PC-9 (cell line): ENCODE data around the gene ZNF569.

Experiments
- EZH2 ChIP-seq: fragments of 200-600 bp; sonication (generic); IDR thresholded peaks from 2 replicates; pipeline ENCODE4 v1.8.0; 2017; ENCODE audit warnings: antibody characterized with exemption, low read depth
- TF ChIP-seq, protein P1 (sequence below): fragments of 200-600 bp; sonication (generic); conservative IDR thresholded peaks from 2 replicates; pipeline ENCODE4 v1.6.1; 2017; ENCODE audit warnings: mixed run types, antibody characterized with exemption, mild to moderate bottlenecking, moderate library complexity

DNA sequence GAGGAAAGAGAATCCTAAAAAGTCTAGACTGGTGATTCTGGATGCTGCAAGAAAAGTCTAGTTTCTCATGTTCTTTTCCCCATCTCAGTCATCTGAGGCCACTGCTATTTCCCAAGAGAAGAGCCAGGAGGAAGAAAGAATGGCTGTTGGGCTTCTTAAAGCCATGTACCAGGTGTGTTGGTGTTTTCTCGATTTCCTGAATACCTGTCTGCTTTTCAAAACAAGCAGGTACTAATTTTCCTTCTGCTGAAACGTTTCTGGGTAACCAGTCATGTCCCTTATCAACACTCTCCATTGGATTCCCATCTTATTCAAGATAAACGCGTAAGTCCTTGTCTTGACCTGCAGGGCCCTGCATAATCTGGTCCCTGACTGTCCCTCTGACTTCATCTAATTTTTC, 3.0 kb upstream of the ZNF569 start:
- TF ChIP-seq, protein P1, sequence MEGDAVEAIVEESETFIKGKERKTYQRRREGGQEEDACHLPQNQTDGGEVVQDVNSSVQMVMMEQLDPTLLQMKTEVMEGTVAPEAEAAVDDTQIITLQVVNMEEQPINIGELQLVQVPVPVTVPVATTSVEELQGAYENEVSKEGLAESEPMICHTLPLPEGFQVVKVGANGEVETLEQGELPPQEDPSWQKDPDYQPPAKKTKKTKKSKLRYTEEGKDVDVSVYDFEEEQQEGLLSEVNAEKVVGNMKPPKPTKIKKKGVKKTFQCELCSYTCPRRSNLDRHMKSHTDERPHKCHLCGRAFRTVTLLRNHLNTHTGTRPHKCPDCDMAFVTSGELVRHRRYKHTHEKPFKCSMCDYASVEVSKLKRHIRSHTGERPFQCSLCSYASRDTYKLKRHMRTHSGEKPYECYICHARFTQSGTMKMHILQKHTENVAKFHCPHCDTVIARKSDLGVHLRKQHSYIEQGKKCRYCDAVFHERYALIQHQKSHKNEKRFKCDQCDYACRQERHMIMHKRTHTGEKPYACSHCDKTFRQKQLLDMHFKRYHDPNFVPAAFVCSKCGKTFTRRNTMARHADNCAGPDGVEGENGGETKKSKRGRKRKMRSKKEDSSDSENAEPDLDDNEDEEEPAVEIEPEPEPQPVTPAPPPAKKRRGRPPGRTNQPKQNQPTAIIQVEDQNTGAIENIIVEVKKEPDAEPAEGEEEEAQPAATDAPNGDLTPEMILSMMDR, result no peak
- no peak for TF ChIP-seq EZH2
